Measurements from ENCODE around the gene AMFR.

Gene AMFR

DNA sequence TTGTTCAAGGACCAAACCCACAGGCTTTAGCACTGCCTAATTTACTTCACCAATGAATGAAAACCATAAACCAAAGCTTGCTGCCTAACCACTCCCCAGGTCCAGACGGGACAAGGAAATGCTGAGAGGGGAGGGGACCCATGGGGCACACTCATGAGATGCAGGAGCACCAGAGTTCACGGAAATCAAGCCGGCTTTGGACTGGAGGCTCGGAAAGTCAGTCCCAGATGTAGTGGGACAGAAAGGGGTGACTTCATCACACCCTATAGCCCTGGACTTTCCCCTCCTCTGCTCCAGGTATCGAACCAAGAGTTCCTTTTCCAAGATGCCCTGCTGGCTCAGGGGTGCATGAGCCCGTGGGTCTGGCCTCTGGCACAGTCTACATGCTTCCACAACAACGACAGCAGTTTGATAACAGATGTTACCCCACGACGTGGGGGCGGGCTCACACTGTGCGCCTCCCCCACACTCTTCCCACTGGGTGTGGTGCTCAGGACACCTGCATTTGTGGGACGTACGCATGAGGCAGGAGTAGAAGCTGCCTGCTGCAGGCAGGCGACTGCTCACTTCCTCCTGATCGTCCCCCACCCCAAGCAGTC lies 63.2 kb downstream of the AMFR start:
- TF ChIP-seq, protein P1, sequence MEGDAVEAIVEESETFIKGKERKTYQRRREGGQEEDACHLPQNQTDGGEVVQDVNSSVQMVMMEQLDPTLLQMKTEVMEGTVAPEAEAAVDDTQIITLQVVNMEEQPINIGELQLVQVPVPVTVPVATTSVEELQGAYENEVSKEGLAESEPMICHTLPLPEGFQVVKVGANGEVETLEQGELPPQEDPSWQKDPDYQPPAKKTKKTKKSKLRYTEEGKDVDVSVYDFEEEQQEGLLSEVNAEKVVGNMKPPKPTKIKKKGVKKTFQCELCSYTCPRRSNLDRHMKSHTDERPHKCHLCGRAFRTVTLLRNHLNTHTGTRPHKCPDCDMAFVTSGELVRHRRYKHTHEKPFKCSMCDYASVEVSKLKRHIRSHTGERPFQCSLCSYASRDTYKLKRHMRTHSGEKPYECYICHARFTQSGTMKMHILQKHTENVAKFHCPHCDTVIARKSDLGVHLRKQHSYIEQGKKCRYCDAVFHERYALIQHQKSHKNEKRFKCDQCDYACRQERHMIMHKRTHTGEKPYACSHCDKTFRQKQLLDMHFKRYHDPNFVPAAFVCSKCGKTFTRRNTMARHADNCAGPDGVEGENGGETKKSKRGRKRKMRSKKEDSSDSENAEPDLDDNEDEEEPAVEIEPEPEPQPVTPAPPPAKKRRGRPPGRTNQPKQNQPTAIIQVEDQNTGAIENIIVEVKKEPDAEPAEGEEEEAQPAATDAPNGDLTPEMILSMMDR (conservative IDR thresholded peaks at IDR 0.05; ENCODE audit: control insufficient read depth, insufficient read depth, low read depth, low read length) = no peak
- DNase-seq (ENCODE audit: low read depth) = no peak
- no peak overlapping the region for H3K4me3 ChIP-seq (ENCODE audit: control insufficient read depth, low read depth, low read length)

DNA sequence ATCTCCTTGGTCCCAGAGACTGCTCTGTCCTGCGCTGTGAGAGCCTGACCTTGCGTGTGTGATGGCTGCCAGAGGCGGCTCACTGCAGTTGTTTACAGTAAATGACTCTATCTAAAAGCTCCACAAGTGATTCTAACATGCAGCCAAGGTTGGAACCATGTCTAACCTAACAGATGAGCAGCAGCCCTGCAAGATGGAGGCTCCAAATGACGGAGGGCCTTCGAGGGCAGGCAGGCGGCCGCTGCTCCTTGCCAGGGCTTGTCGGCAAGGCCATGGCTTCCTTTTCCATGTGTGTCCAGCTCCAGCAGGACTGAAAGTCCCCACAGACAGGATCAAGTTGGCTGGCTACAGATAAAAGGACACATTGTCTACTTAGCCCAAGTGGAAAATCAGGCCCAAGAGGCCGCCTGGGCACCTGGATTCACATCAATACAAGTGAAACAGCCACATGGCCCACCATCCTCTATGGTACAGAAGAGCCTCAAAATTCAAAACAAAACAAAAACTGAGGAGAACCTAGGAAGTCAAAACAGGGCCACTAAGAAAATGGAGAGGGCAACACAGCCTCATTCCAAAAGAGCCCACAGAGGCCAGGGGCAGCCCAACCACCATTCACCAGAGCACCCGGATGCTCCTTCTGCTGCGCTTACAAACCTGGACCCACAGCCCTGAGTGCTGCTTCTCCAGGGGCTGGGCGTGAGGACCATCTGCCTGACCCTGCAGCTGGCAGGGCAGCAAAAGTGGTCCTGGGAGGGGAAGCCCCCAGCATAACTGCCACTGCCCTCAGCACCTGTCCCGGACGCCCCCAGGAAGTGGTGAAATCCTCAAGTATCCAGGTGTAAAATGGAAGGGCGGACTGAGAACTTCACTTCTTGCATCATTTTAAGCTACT lies 65.0 kb downstream of the AMFR start:
- no peak for DNase-seq (ENCODE audit: low read depth)
- TF ChIP-seq, protein P1 (conservative IDR thresholded peaks at IDR 0.05; ENCODE audit: control insufficient read depth, insufficient read depth, low read depth, low read length) = no peak
- H3K4me3 ChIP-seq (ENCODE audit: control insufficient read depth, low read depth, low read length) = no peak overlapping the region

DNA sequence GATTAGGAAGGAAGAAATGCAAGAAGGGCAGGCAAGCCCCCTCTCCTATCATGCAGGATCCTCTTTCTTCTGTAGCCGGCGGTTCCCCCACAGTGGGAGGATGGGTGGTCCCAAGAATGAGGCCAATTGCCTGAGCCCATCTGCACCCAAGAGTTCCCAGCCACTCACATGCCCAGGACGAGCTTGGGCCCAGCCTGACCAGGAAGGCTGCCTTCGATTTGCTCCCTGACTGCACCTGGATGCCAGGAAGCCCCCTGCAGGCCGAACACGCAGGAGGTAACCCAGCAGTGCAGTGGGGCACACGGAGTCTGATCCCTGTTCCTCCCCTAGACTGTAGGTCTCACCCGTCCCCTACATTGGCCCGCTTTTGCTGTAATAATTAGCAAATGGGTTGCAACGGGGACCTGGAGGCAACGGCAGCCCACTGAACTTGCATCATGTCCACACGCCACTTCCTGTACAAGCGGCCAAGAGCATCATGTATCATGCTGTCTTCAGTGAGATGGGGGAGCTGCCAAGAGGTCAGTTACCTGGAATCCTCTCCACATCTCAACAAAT lies 67.5 kb downstream of the AMFR start:
- TF ChIP-seq, protein P1 (conservative IDR thresholded peaks at IDR 0.05; ENCODE audit: control insufficient read depth, insufficient read depth, low read depth, low read length) = no peak
- no peak for DNase-seq (ENCODE audit: low read depth)
- H3K4me3 ChIP-seq (ENCODE audit: control insufficient read depth, low read depth, low read length) = no peak overlapping the region

DNA sequence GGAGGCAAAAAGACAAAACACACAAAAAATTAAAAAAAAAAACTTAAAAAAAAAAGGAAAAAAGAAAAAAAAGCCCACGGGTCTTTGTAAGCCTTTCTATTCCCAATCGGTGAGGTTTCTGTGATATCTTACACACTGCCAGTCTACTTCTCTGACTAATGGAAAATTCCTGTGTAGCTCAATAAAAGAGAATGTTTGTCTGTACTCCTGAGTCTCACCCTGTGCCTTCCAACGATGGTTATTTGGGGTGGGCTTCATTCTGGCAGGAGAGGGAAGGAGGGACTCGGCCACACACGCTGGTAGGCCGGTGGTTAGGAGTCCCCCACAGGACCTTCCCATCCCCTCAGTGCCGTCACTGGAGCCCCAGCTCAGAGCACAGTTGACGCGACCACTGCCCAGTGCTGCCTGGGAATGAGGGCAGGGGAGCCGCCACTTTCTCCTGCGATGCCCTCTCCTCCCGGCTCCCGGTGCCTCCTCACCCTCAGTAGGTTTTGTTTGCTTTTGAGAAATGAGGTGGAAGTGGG lies 68.0 kb downstream of the AMFR start:
- DNase-seq (ENCODE audit: low read depth) = peak; percentile 42
- H3K4me3 ChIP-seq (ENCODE audit: control insufficient read depth, low read depth, low read length) = peak overlapping the region; percentile 54
- TF ChIP-seq, protein P1 (conservative IDR thresholded peaks at IDR 0.05; ENCODE audit: control insufficient read depth, insufficient read depth, low read depth, low read length) = no peak

DNA sequence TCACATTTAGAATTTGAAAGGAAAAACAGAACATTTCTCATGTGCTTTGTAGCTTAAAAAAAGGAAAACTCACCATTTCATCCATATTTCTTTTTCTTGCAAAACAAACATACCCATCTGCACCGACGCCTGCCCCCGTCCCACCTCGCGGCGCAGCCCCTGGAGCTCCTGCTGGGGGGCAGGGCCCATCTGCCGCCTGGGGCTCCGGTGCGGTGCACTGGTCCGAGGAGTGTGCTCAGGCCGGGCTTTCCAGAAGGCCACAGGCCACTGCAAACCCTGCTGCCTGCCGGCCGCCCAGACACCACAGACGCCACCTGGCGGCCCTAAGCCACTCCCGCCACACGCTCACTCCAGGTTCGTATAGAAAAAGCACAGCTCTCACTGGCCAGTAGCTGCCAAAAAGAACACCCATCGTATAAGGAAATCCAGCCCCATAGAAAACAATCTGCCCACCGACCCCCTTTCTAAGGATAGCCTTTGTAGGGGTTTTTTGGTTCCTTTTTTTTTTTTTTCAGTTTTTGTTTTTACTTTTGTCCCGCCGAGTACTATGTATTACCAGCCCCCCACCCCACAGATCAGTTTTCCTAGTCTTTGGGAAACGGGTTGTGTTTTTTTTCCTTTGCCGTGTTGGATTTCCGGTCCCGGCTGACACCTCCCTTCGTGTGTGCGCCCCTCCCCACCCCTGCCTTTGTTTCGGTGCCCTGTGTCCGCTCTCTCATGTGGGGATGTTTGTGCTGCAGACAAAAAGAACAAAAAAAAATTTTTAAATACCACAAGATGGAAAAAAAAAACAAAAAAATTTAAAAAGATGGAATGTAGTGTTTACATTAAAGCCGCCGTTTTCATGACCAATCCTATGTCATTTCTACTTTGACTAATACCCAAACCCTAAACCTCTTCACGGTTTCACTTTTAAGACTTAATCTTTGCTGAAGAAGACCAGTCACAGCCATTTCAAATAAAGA lies 68.8 kb downstream of the AMFR start:
- peak overlapping the region; percentile 54 for H3K4me3 ChIP-seq (ENCODE audit: control insufficient read depth, low read depth, low read length)
- TF ChIP-seq, protein P1 (conservative IDR thresholded peaks at IDR 0.05; ENCODE audit: control insufficient read depth, insufficient read depth, low read depth, low read length) = peak; percentile 81
- peak; percentile 80 for DNase-seq (ENCODE audit: low read depth)

DNA sequence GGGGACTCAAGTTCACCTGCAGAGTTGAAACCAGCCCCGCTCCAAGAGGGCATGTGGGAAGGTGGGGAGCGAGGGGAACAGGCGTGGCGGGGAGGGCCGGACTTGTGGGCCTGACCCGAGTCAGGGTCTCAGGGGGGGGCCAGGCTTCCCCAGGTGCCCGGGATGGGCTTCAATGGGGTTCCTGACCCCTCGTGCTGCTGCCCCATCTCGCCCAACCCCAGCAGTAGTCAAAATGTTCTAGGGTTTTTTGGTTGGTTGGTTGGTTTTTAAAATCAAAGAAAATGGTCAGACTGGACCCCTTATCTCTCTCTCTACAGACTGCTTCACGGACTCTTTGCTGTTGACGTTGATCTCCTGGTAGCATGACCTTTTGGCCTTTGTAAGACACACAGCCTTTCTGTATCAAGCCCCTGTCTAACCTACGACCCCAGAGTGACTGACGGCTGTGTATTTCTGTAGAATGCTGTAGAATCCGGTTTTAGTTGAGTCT lies 69.5 kb downstream of the AMFR start:
- DNase-seq (ENCODE audit: low read depth) = no peak
- TF ChIP-seq, protein P1 (conservative IDR thresholded peaks at IDR 0.05; ENCODE audit: control insufficient read depth, insufficient read depth, low read depth, low read length) = no peak
- no peak overlapping the region for H3K4me3 ChIP-seq (ENCODE audit: control insufficient read depth, low read depth, low read length)

Data from fibroblast of mammary gland (primary cell).